Activated CD4-positive, alpha-beta memory T cell treated with anti-CD3 and anti-CD28 coated beads, Interleukin-2, amount 10 ng/mL, durations not matched to agents 7 days and 5 days (primary cell): ENCODE results near the gene CDAN1. TPM values are rescaled to one million over a fixed set of nuclear protein-coding genes. Genes with fewer than 3 reads are reported as not detected.
"Not testable (repeated sequence)": the region's sequence is repeated elsewhere in the genome, so short reads cannot be mapped to it uniquely, and the experiment has no call there.

Source experiments
- CTCF ChIA-PET: fragments of 350-600 bp; sonication (Branson Sonifier 250); formaldehyde crosslinking; loops from one replicate; lab custom pipeline; 2021; ENCODE audit warnings: antibody characterized with exemption, inconsistent platforms; lab: Charles Lee
- POLR2A ChIA-PET: fragments of 350-600 bp; sonication (Branson Sonifier 250); formaldehyde crosslinking; loops from one replicate; lab custom pipeline; 2021; ENCODE audit warnings: antibody characterized with exemption; lab: Charles Lee
- DNase-seq: peaks from one replicate; pipeline ENCODE4 v3.0.0-alpha.2; 2020
- H3K27ac Mint-ChIP-seq: one replicate; pipeline ENCODE4 v1.8.0; 2021; ENCODE audit warnings: mild to moderate bottlenecking, mixed read lengths
- H3K27me3 Mint-ChIP-seq: one replicate; pipeline ENCODE4 v1.8.0; 2021; ENCODE audit warnings: mixed read lengths
- H3K36me3 Mint-ChIP-seq: one replicate; pipeline ENCODE4 v1.8.0; 2021; ENCODE audit warnings: low read depth, mixed read lengths
- H3K4me1 Mint-ChIP-seq: one replicate; pipeline ENCODE4 v1.8.0; 2021; ENCODE audit warnings: mixed read lengths
- H3K4me3 Mint-ChIP-seq: one replicate; pipeline ENCODE4 v1.8.0; 2021; ENCODE audit warnings: mild to moderate bottlenecking, mixed read lengths
- H3K9me3 Mint-ChIP-seq: one replicate; pipeline ENCODE4 v1.8.0; 2021; ENCODE audit warnings: mixed read lengths
- total RNA-seq, 2 experiments: library from RNA; stranded (reverse); gene quantifications; one replicate each; pipeline ENCODE4 v1.2.3, GENCODE V29; 2021

Gene CDAN1
- total RNA-seq, 2 experiments from 2014 or later, result 22.1 to 26.2 TPM

GRCh38 chr15:42693942-42694341 is 43.0 kb downstream of the CDAN1 start:
- ChIA-PET CTCF (no interaction called here), POLR2A (no interaction called here)
- Mint-ChIP-seq H3K27me3 (no peaks in the 10 kb centered on the region), H3K4me3 (no peak overlapping the region), H3K9me3 (no peaks in the 10 kb centered on the region), H3K36me3 (no peaks in the 10 kb centered on the region), H3K4me1 (peaks cover 15% of the 10 kb centered on the region), H3K27ac (no peak overlapping the region)
- DNase-seq, result no peak

- no peaks in the 10 kb centered on the region for H3K36me3 Mint-ChIP-seq
- no peaks in the 10 kb centered on the region for H3K27me3 Mint-ChIP-seq
- H3K4me1 Mint-ChIP-seq, result peaks cover 15% of the 10 kb centered on the region
- CTCF ChIA-PET, result no interaction called here
- no peaks in the 10 kb centered on the region for H3K9me3 Mint-ChIP-seq
- no peak for DNase-seq
- no peak overlapping the region for H3K27ac Mint-ChIP-seq
- POLR2A ChIA-PET, result no interaction called here
- no peak overlapping the region for H3K4me3 Mint-ChIP-seq
Measured at GRCh38 chr15:42693496-42693895, 43.4 kb downstream of the CDAN1 start.

GRCh38 chr15:42692997-42693396 is 43.9 kb downstream of the CDAN1 start:
- Mint-ChIP-seq H3K4me1 (peaks cover 15% of the 10 kb centered on the region), H3K27me3 (no peaks in the 10 kb centered on the region), H3K27ac (no peak overlapping the region), H3K36me3 (no peaks in the 10 kb centered on the region), H3K9me3 (no peaks in the 10 kb centered on the region), H3K4me3 (no peak overlapping the region)
- ChIA-PET CTCF (interaction anchor here (0.6 kb wide), 1 partner anchor 232 kb away, joined by 5 read pairs; no protein-coding TSS in a partner anchor), POLR2A (no interaction called here)
- DNase-seq, result no peak

GRCh38 chr15:42692536-42692935 is 44.4 kb downstream of the CDAN1 start:
- ChIA-PET CTCF (interaction anchor here (0.6 kb wide), 1 partner anchor 232 kb away, joined by 5 read pairs; no protein-coding TSS in a partner anchor), POLR2A (no interaction called here)
- peaks cover 15% of the 10 kb centered on the region for H3K4me1 Mint-ChIP-seq
- H3K36me3 Mint-ChIP-seq, result no peaks in the 10 kb centered on the region
- H3K27ac Mint-ChIP-seq, result no peak overlapping the region
- DNase-seq, result no peak
- H3K4me3 Mint-ChIP-seq, result no peak overlapping the region
- H3K27me3 Mint-ChIP-seq, result no peaks in the 10 kb centered on the region
- H3K9me3 Mint-ChIP-seq, result no peaks in the 10 kb centered on the region

GRCh38 chr15:42691770-42692169 is 45.2 kb downstream of the CDAN1 start:
- CTCF ChIA-PET, result no interaction called here
- no peak overlapping the region for H3K27ac Mint-ChIP-seq
- no peak overlapping the region for H3K4me3 Mint-ChIP-seq
- POLR2A ChIA-PET, result no interaction called here
- H3K27me3 Mint-ChIP-seq, result no peaks in the 10 kb centered on the region
- peaks cover 15% of the 10 kb centered on the region for H3K4me1 Mint-ChIP-seq
- no peak for DNase-seq
- H3K9me3 Mint-ChIP-seq, result no peaks in the 10 kb centered on the region
- no peaks in the 10 kb centered on the region for H3K36me3 Mint-ChIP-seq

GRCh38 chr15:42691308-42691707 is 45.6 kb downstream of the CDAN1 start:
- Mint-ChIP-seq H3K4me3 (no peak overlapping the region), H3K9me3 (no peaks in the 10 kb centered on the region), H3K27ac (no peak overlapping the region), H3K27me3 (no peaks in the 10 kb centered on the region), H3K4me1 (peaks cover 15% of the 10 kb centered on the region), H3K36me3 (no peaks in the 10 kb centered on the region)
- DNase-seq, result peak; percentile 23
- ChIA-PET POLR2A (no interaction called here), CTCF (no interaction called here)

GRCh38 chr15:42688301-42688700 is 48.6 kb downstream of the CDAN1 start:
- ChIA-PET CTCF (interaction anchor here (1.0 kb wide), 1 partner anchor 107 kb away, joined by 3 read pairs; no protein-coding TSS in a partner anchor), POLR2A (no interaction called here)
- Mint-ChIP-seq H3K4me3 (no peak overlapping the region), H3K4me1 (peaks cover 17% of the 10 kb centered on the region), H3K27ac (no peak overlapping the region), H3K27me3 (no peaks in the 10 kb centered on the region), H3K9me3 (no peaks in the 10 kb centered on the region), H3K36me3 (peaks cover 5% of the 10 kb centered on the region)
- DNase-seq, result no peak

GRCh38 chr15:42687740-42688139 is 49.2 kb downstream of the CDAN1 start:
- ChIA-PET POLR2A (no interaction called here), CTCF (interaction anchor here (1.0 kb wide), 1 partner anchor 106 kb away, joined by 3 read pairs; no protein-coding TSS in a partner anchor)
- DNase-seq, result no peak
- Mint-ChIP-seq H3K9me3 (no peaks in the 10 kb centered on the region), H3K36me3 (peaks cover 5% of the 10 kb centered on the region), H3K4me1 (peaks cover 17% of the 10 kb centered on the region), H3K27me3 (no peaks in the 10 kb centered on the region), H3K27ac (no peak overlapping the region), H3K4me3 (no peak overlapping the region)

- ChIA-PET CTCF (no interaction called here), POLR2A (no interaction called here)
- no peak for DNase-seq
- Mint-ChIP-seq H3K27me3 (no peaks in the 10 kb centered on the region), H3K27ac (no peak overlapping the region), H3K9me3 (no peaks in the 10 kb centered on the region), H3K4me3 (no peak overlapping the region), H3K36me3 (peaks cover 5% of the 10 kb centered on the region), H3K4me1 (peaks cover 12% of the 10 kb centered on the region)
Measured at GRCh38 chr15:42686281-42686680, 50.6 kb downstream of the CDAN1 start.

- H3K4me3 Mint-ChIP-seq, result no peak overlapping the region
- H3K36me3 Mint-ChIP-seq, result peaks cover 5% of the 10 kb centered on the region
Measured at GRCh38 chr15:42681119-42681518, 55.8 kb downstream of the CDAN1 start.

GRCh38 chr15:42680142-42680482 is 56.8 kb downstream of the CDAN1 start:
- ChIA-PET POLR2A (interaction anchor here (1.3 to 1.5 kb wide), 2 partner anchors 56 to 241 kb away, joined by 3 to 4 read pairs; no protein-coding TSS in a partner anchor), CTCF (interaction anchor here (1.5 kb wide), 1 partner anchor 26 kb away, joined by 3 read pairs; no protein-coding TSS in a partner anchor)
- not testable (repeated sequence) for H3K36me3 Mint-ChIP-seq, H3K4me3 Mint-ChIP-seq, H3K27me3 Mint-ChIP-seq, H3K27ac Mint-ChIP-seq, H3K9me3 Mint-ChIP-seq
- H3K4me1 Mint-ChIP-seq, result peaks cover 21% of the 10 kb centered on the region
- DNase-seq, result peak; percentile 68

More at GRCh38 chr15:42681119-42681518, 55.8 kb downstream of the CDAN1 start:
- CTCF ChIA-PET, result no interaction called here
- no peak for DNase-seq
- POLR2A ChIA-PET, result interaction anchor here (1.5 kb wide), 1 partner anchor 55 kb away, joined by 4 read pairs; no protein-coding TSS in a partner anchor
- Mint-ChIP-seq H3K4me1 (peaks cover 21% of the 10 kb centered on the region), H3K27ac (no peak overlapping the region), H3K9me3 (no peaks in the 10 kb centered on the region), H3K27me3 (no peaks in the 10 kb centered on the region)

- Mint-ChIP-seq H3K36me3 (peaks cover 5% of the 10 kb centered on the region), H3K4me1 (peaks cover 21% of the 10 kb centered on the region), H3K4me3 (no peak overlapping the region), H3K27me3 (no peaks in the 10 kb centered on the region), H3K27ac (peak overlapping the region; percentile 18), H3K9me3 (no peaks in the 10 kb centered on the region)
- no peak for DNase-seq
- CTCF ChIA-PET, result interaction anchor here (1.5 kb wide), 1 partner anchor 27 kb away, joined by 3 read pairs; no protein-coding TSS in a partner anchor
- POLR2A ChIA-PET, result interaction anchor here (1.3 to 1.5 kb wide), 2 partner anchors 57 to 242 kb away, joined by 3 to 4 read pairs; no protein-coding TSS in a partner anchor
Measured at GRCh38 chr15:42679285-42680141, 57.4 kb downstream of the CDAN1 start.

- DNase-seq, result no peak
- no peak overlapping the region for H3K27ac Mint-ChIP-seq
- H3K4me3 Mint-ChIP-seq, result no peak overlapping the region
- ChIA-PET CTCF (no interaction called here), POLR2A (no interaction called here)
- H3K36me3 Mint-ChIP-seq, result no peaks in the 10 kb centered on the region
- peaks cover 9% of the 10 kb centered on the region for H3K4me1 Mint-ChIP-seq
- no peaks in the 10 kb centered on the region for H3K9me3 Mint-ChIP-seq
- no peaks in the 10 kb centered on the region for H3K27me3 Mint-ChIP-seq
Measured at GRCh38 chr15:42675021-42675420, 61.9 kb downstream of the CDAN1 start.
